ENCODE measurements around the gene TRIM33. TPM values are rescaled to one million over a fixed set of nuclear protein-coding genes. Genes with fewer than 3 reads are reported as not detected.

Gene TRIM33
- total and polyA plus RNA-seq, 2 experiments from 2014 or later: 27.5 to 41.1 TPM

DNA sequence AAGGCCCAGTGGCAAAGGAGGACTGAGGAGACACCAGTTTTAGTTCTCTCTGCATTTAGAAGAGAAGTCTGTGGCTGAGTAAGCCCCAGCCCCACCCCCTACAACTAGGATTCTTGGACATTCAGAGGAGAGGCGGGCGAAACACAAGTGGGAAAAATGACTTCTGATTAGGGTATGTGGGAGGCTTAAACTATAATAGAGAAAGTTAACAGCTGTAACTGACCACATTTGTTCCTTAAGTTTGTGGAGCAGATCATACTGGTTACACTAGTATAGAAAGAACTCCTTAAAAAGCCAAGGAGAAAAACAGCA lies 11.2 kb upstream of the TRIM33 start:
- 80% methylated on average over 2 of the region's 2 CpGs for WGBS (ENCODE audit: low lambda C conversion rate, missing lambda C conversion rate)

DNA sequence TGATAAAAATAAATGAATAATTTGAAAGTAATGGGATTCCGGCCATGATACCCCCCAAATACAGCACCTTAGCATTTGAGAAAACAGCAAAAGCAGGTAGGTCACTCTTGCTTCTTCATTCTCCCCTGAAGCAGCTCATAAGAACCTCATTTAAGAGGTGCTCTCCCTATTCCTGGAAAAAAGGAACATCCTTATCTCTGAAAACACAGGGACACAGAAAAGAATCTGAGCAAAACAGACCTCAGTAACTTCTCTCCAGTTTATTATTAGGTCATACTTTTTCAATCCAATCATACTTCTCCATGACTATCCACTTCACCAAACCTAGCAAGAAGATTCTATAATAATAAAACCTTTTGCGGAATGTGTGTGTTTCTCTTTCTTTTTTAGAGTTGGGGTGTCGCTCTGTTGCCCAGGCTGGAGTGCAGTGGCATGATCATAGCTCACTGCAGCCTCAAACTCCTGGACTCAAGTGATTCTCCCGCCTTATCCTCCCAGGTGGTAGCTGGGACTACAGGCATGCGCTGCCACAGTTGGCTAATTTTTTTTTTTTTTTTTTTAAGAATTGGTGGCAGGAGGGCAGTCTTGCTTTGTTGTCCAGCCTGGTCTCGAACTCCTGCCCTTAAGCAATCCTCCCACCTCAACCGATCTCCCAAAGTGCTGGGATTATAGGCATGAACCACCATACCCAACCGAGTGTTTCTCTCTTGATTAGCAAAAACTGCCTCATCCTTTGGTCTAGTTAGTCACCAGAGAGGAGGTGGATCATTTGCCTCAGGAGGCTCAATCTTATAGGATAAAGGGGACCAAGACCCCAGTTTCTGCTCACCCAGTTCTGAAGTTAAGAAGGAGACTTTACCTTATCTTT lies 10.6 kb upstream of the TRIM33 start:
- no peak overlapping the region for H3K4me3 ChIP-seq
- no peaks in the 10 kb centered on the region for H3K36me3 ChIP-seq (replicated peaks; ENCODE audit: insufficient read depth, low read depth)
- no peaks in the 10 kb centered on the region for H3K9me3 ChIP-seq (ENCODE audit: low read depth)
- H3K27ac ChIP-seq: no peak overlapping the region
- no peaks in the 10 kb centered on the region for H3K79me2 ChIP-seq
- H3K27me3 ChIP-seq: no peaks in the 10 kb centered on the region
- no peak overlapping the region for H2AFZ ChIP-seq
- TF ChIP-seq, protein P1, sequence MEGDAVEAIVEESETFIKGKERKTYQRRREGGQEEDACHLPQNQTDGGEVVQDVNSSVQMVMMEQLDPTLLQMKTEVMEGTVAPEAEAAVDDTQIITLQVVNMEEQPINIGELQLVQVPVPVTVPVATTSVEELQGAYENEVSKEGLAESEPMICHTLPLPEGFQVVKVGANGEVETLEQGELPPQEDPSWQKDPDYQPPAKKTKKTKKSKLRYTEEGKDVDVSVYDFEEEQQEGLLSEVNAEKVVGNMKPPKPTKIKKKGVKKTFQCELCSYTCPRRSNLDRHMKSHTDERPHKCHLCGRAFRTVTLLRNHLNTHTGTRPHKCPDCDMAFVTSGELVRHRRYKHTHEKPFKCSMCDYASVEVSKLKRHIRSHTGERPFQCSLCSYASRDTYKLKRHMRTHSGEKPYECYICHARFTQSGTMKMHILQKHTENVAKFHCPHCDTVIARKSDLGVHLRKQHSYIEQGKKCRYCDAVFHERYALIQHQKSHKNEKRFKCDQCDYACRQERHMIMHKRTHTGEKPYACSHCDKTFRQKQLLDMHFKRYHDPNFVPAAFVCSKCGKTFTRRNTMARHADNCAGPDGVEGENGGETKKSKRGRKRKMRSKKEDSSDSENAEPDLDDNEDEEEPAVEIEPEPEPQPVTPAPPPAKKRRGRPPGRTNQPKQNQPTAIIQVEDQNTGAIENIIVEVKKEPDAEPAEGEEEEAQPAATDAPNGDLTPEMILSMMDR (IDR thresholded peaks at IDR 0.05; ENCODE audit: poor library complexity): no peak
- TF ChIP-seq EZH2 (IDR thresholded peaks at IDR 0.05; ENCODE audit: borderline replicate concordance): no peak
- TF ChIP-seq EZH2phosphoT487 (IDR thresholded peaks at IDR 0.05; ENCODE audit: low read depth, severe bottlenecking, unreplicated experiment): no peak
- WGBS (ENCODE audit: low lambda C conversion rate, missing lambda C conversion rate): 88% methylated on average over 8 of the region's 8 CpGs
- H3K4me1 ChIP-seq (ENCODE audit: insufficient read depth): peaks cover 3% of the 10 kb centered on the region
- no peak for DNase-seq (ENCODE audit: low spot score)
- H4K20me1 ChIP-seq (ENCODE audit: insufficient read depth, poor library complexity, severe bottlenecking): no peaks in the 10 kb centered on the region
- no peak overlapping the region for H3K4me2 ChIP-seq
- no peaks in the 10 kb centered on the region for H3K9me2 ChIP-seq (replicated peaks; ENCODE audit: insufficient read depth)

More for the DNA sequence above, 11.2 kb upstream of the TRIM33 start:
- H3K27me3 ChIP-seq: no peaks in the 10 kb centered on the region
- no peaks in the 10 kb centered on the region for H3K9me2 ChIP-seq (replicated peaks; ENCODE audit: insufficient read depth)
- no peaks in the 10 kb centered on the region for H3K79me2 ChIP-seq
- H3K9me3 ChIP-seq (ENCODE audit: low read depth): no peaks in the 10 kb centered on the region
- no peak overlapping the region for H3K4me2 ChIP-seq
- H3K4me3 ChIP-seq: no peak overlapping the region
- peaks cover 3% of the 10 kb centered on the region for H3K4me1 ChIP-seq (ENCODE audit: insufficient read depth)
- no peaks in the 10 kb centered on the region for H3K36me3 ChIP-seq (replicated peaks; ENCODE audit: insufficient read depth, low read depth)
- no peak for DNase-seq (ENCODE audit: low spot score)
- H2AFZ ChIP-seq: no peak overlapping the region
- H3K27ac ChIP-seq: no peak overlapping the region
- TF ChIP-seq EZH2phosphoT487 (IDR thresholded peaks at IDR 0.05; ENCODE audit: low read depth, severe bottlenecking, unreplicated experiment) (no peak), EZH2 (IDR thresholded peaks at IDR 0.05; ENCODE audit: borderline replicate concordance) (no peak)
- TF ChIP-seq, protein P1 (IDR thresholded peaks at IDR 0.05; ENCODE audit: poor library complexity): no peak
- H4K20me1 ChIP-seq (ENCODE audit: insufficient read depth, poor library complexity, severe bottlenecking): no peaks in the 10 kb centered on the region

DNA sequence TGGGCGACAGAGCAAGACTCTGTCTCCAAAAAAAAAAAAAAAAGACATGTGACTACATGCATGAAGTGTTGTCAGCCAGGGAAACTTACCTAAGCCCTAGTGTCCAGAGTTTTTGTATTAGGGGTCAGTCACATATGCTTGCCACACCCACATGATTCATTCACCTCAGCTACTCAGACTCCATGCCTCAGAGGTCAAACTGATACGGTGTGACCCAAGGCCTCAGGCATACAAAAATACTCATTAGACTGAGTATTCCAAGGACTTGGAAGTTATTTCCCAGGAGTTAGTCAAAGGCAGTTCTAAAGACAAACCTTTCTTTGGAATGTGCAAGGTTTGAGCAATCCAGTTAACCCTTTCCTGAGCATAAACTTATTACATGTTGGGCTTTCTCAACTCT lies 6.3 kb upstream of the TRIM33 start:
- peaks cover 3% of the 10 kb centered on the region for H3K79me2 ChIP-seq
- H3K9me2 ChIP-seq (replicated peaks; ENCODE audit: insufficient read depth): no peaks in the 10 kb centered on the region
- DNase-seq (ENCODE audit: low spot score): peak; percentile 19
- H2AFZ ChIP-seq: no peak overlapping the region
- H3K4me1 ChIP-seq (ENCODE audit: insufficient read depth): peaks cover 3% of the 10 kb centered on the region
- H3K4me2 ChIP-seq: no peak overlapping the region
- H3K4me3 ChIP-seq: no peak overlapping the region
- H4K20me1 ChIP-seq (ENCODE audit: insufficient read depth, poor library complexity, severe bottlenecking): no peaks in the 10 kb centered on the region
- no peaks in the 10 kb centered on the region for H3K9me3 ChIP-seq (ENCODE audit: low read depth)
- TF ChIP-seq, protein P1 (IDR thresholded peaks at IDR 0.05; ENCODE audit: poor library complexity): no peak
- TF ChIP-seq EZH2phosphoT487 (IDR thresholded peaks at IDR 0.05; ENCODE audit: low read depth, severe bottlenecking, unreplicated experiment) (no peak), EZH2 (IDR thresholded peaks at IDR 0.05; ENCODE audit: borderline replicate concordance) (no peak)
- WGBS (ENCODE audit: low lambda C conversion rate, missing lambda C conversion rate): 64% methylated on average over 2 of the region's 2 CpGs
- H3K36me3 ChIP-seq (replicated peaks; ENCODE audit: insufficient read depth, low read depth): no peaks in the 10 kb centered on the region
- no peaks in the 10 kb centered on the region for H3K27me3 ChIP-seq
- peak overlapping the region; percentile 40 for H3K27ac ChIP-seq
